ENCODE measurements around the gene GRK5. TPM values are rescaled to one million over a fixed set of nuclear protein-coding genes. Genes with fewer than 3 reads are reported as not detected.

GRK5 gene
- total RNA-seq, 1 experiment from 2014 or later = 2.3 TPM

DNA sequence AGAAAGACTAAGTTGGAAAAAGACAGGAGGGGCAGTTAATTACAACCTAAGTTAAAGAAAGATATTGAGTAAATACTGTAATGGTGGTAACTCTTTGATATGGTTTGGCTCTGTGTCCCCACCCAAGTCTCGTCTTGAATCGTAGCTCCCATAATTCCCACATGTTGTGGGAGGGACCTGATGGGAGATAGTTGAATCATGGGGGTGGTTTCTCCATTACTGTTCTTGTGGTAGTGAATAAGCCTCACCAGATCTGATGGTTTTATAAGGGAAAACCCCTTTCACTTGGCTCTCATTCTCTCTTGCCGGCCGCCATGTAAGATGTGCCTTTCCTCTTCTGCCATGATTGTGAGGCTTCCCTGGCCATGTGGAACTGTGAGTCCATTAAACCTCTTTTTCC lies 143.8 kb downstream of the GRK5 start:
- no peak overlapping the region for H3K4me3 Mint-ChIP-seq
- DNase-seq (ENCODE audit: low spot score) (no peak), ATAC-seq (no peak)
- TF ChIP-seq HMGA2 (CRISPR knock-in tag; IDR thresholded peaks at IDR 0.05) (no peak), PRRX2 (CRISPR knock-in tag; IDR thresholded peaks at IDR 0.05) (no peak), RORB (CRISPR knock-in tag; IDR thresholded peaks at IDR 0.05) (no peak), ZNF263 (CRISPR knock-in tag; IDR thresholded peaks at IDR 0.05; ENCODE audit: low read depth) (no peak), NR3C1 (CRISPR knock-in tag; conservative IDR thresholded peaks at IDR 0.05; ENCODE audit: low read depth) (no peak), MYBL2 (CRISPR knock-in tag; IDR thresholded peaks at IDR 0.05) (no peak), GRHL2 (CRISPR knock-in tag; IDR thresholded peaks at IDR 0.05; ENCODE audit: insufficient replicate concordance, severe bottlenecking) (no peak), ESRRA (CRISPR knock-in tag; IDR thresholded peaks at IDR 0.05; ENCODE audit: borderline replicate concordance) (no peak)
- TF ChIP-seq, protein P1, sequence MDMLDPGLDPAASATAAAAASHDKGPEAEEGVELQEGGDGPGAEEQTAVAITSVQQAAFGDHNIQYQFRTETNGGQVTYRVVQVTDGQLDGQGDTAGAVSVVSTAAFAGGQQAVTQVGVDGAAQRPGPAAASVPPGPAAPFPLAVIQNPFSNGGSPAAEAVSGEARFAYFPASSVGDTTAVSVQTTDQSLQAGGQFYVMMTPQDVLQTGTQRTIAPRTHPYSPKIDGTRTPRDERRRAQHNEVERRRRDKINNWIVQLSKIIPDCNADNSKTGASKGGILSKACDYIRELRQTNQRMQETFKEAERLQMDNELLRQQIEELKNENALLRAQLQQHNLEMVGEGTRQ (CRISPR knock-in tag; IDR thresholded peaks at IDR 0.05) = no peak
- TF ChIP-seq, protein P2, sequence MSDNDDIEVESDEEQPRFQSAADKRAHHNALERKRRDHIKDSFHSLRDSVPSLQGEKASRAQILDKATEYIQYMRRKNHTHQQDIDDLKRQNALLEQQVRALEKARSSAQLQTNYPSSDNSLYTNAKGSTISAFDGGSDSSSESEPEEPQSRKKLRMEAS (CRISPR knock-in tag; IDR thresholded peaks at IDR 0.05) = no peak
- H3K9me3 Mint-ChIP-seq = peaks cover 41% of the 10 kb centered on the region
- no peaks in the 10 kb centered on the region for H3K27me3 Mint-ChIP-seq (ENCODE audit: low read depth)
- H3K27ac Mint-ChIP-seq = no peak overlapping the region
- peaks cover 22% of the 10 kb centered on the region for H3K36me3 Mint-ChIP-seq
- H3K4me1 Mint-ChIP-seq = no peaks in the 10 kb centered on the region
- ChIA-PET CTCF (interaction anchor here (1.4 to 2.2 kb wide), 3 partner anchors 13 to 152 kb away, joined by 3 to 9 read pairs (median 5); no protein-coding TSS in a partner anchor), POLR2A (no interaction called here)

DNA sequence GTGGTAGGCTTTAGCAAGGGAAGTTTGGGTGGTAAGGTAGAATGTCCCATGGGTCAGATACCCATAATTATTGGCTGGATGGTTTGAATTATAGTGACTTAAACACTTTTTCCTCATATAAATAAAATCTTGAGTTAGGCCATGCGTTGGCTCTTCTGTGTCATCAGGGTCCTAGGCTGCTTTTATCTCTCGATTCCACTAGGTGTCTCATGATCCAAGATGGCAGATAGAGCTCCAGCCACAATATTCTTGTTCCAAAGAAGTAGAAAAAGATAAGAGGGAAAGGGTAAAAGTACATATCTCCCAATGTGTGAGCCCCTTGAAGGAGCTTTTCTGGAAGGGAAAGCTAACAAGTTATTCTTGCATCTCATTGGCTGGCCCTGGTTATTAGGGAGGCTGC lies 144.7 kb downstream of the GRK5 start:
- CTCF ChIA-PET = interaction anchor here (0.6 to 2.2 kb wide), 8 partner anchors 13 to 153 kb away, joined by 3 to 9 read pairs (median 4); no protein-coding TSS in a partner anchor
- no peak for ATAC-seq

DNA sequence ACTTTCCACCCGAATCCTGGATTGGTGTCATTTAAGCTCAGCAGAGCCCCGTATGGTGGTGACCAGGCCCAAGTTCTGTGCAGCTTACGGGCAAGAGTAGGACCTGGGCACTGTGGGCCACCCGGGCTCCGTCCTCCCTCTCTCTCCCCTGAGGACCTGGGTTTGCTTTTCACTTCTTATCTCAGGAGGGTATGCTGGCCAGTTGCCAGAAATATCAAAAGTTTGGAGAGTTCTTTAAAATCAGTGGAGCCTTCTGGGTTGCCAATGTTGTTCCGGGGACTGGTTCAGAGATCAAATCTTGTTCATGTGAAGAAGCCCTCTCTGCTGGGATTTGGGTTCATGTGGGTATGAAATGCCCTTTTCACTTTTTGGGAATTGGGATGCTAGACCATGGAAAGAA lies 145.4 kb downstream of the GRK5 start:
- H3K36me3 Mint-ChIP-seq = peaks cover 29% of the 10 kb centered on the region
- no peaks in the 10 kb centered on the region; the same call in 1 of the 2 replicates for H3K27me3 Mint-ChIP-seq (ENCODE audit: low read depth)
- no peak overlapping the region for H3K4me3 Mint-ChIP-seq

More for the DNA sequence above, 144.7 kb downstream of the GRK5 start:
- Mint-ChIP-seq H3K36me3 (peaks cover 29% of the 10 kb centered on the region), H3K27me3 (ENCODE audit: low read depth) (no peaks in the 10 kb centered on the region; the same call in 1 of the 2 replicates), H3K9me3 (peaks cover 50% of the 10 kb centered on the region), H3K27ac (no peak overlapping the region), H3K4me1 (no peaks in the 10 kb centered on the region), H3K4me3 (no peak overlapping the region)
- TF ChIP-seq ZNF317 (CRISPR knock-in tag; IDR thresholded peaks at IDR 0.05; ENCODE audit: borderline replicate concordance, low read depth) (no peak), MXD4 (CRISPR knock-in tag; IDR thresholded peaks at IDR 0.05; ENCODE audit: borderline replicate concordance) (no peak), NR1H2 (CRISPR knock-in tag; IDR thresholded peaks at IDR 0.05) (no peak), ATF1 (CRISPR knock-in tag; IDR thresholded peaks at IDR 0.05) (no peak)
- TF ChIP-seq, protein P3, sequence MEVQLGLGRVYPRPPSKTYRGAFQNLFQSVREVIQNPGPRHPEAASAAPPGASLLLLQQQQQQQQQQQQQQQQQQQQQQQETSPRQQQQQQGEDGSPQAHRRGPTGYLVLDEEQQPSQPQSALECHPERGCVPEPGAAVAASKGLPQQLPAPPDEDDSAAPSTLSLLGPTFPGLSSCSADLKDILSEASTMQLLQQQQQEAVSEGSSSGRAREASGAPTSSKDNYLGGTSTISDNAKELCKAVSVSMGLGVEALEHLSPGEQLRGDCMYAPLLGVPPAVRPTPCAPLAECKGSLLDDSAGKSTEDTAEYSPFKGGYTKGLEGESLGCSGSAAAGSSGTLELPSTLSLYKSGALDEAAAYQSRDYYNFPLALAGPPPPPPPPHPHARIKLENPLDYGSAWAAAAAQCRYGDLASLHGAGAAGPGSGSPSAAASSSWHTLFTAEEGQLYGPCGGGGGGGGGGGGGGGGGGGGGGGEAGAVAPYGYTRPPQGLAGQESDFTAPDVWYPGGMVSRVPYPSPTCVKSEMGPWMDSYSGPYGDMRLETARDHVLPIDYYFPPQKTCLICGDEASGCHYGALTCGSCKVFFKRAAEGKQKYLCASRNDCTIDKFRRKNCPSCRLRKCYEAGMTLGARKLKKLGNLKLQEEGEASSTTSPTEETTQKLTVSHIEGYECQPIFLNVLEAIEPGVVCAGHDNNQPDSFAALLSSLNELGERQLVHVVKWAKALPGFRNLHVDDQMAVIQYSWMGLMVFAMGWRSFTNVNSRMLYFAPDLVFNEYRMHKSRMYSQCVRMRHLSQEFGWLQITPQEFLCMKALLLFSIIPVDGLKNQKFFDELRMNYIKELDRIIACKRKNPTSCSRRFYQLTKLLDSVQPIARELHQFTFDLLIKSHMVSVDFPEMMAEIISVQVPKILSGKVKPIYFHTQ (CRISPR knock-in tag; IDR thresholded peaks at IDR 0.05) = no peak
- POLR2A ChIA-PET = no interaction called here
- DNase-seq (ENCODE audit: low spot score) = no peak

More for the DNA sequence above, 145.4 kb downstream of the GRK5 start:
- Mint-ChIP-seq H3K27ac (no peak overlapping the region), H3K9me3 (peaks cover 52% of the 10 kb centered on the region), H3K4me1 (no peaks in the 10 kb centered on the region)
- DNase-seq (ENCODE audit: low spot score) (no peak), ATAC-seq (no peak)
- ChIA-PET CTCF (interaction anchor here (1.0 to 2.2 kb wide), 2 partner anchors 17 to 154 kb away, joined by 4 to 9 read pairs; no protein-coding TSS in a partner anchor), POLR2A (no interaction called here)
- TF ChIP-seq NR2C2 (CRISPR knock-in tag; IDR thresholded peaks at IDR 0.05) (no peak), TEAD1 (CRISPR knock-in tag; IDR thresholded peaks at IDR 0.05) (no peak), ZNF219 (CRISPR knock-in tag; IDR thresholded peaks at IDR 0.05; ENCODE audit: borderline replicate concordance) (no peak), CBFB (CRISPR knock-in tag; IDR thresholded peaks at IDR 0.05; ENCODE audit: low read depth) (no peak)
- TF ChIP-seq, protein P4, sequence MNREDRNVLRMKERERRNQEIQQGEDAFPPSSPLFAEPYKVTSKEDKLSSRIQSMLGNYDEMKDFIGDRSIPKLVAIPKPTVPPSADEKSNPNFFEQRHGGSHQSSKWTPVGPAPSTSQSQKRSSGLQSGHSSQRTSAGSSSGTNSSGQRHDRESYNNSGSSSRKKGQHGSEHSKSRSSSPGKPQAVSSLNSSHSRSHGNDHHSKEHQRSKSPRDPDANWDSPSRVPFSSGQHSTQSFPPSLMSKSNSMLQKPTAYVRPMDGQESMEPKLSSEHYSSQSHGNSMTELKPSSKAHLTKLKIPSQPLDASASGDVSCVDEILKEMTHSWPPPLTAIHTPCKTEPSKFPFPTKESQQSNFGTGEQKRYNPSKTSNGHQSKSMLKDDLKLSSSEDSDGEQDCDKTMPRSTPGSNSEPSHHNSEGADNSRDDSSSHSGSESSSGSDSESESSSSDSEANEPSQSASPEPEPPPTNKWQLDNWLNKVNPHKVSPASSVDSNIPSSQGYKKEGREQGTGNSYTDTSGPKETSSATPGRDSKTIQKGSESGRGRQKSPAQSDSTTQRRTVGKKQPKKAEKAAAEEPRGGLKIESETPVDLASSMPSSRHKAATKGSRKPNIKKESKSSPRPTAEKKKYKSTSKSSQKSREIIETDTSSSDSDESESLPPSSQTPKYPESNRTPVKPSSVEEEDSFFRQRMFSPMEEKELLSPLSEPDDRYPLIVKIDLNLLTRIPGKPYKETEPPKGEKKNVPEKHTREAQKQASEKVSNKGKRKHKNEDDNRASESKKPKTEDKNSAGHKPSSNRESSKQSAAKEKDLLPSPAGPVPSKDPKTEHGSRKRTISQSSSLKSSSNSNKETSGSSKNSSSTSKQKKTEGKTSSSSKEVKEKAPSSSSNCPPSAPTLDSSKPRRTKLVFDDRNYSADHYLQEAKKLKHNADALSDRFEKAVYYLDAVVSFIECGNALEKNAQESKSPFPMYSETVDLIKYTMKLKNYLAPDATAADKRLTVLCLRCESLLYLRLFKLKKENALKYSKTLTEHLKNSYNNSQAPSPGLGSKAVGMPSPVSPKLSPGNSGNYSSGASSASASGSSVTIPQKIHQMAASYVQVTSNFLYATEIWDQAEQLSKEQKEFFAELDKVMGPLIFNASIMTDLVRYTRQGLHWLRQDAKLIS (CRISPR knock-in tag; IDR thresholded peaks at IDR 0.05; ENCODE audit: borderline replicate concordance) = no peak
